OCI-M1 (cell line): Measurements from ENCODE around the gene FOXD1.
A peak's percentile ranks its signal among the peaks of the same experiment; 100 is the strongest.
"Not testable (repeated sequence)": the region's sequence is repeated elsewhere in the genome, so short reads cannot be mapped to it uniquely, and the experiment has no call there.

ENCODE experiments used
- DNase-seq: peaks from one replicate; lab custom pipeline; 2025; lab: John Stamatoyannopoulos, UW

The FOXD1 gene

GRCh38 chr5:73460133-73460532, 11.6 kb upstream of the FOXD1 start:
- no peak for DNase-seq

- DNase-seq: no peak
These were observed 10.8 kb upstream of the FOXD1 start for GRCh38 chr5:73459366-73459765.

- not testable (repeated sequence) for DNase-seq
These were observed 7.9 kb upstream of the FOXD1 start for GRCh38 chr5:73456462-73456861.

GRCh38 chr5:73454379-73455036, 5.9 kb upstream of the FOXD1 start:
- peak; percentile 70 for DNase-seq

GRCh38 chr5:73452215-73452614, 3.6 kb upstream of the FOXD1 start:
- no peak for DNase-seq

- DNase-seq: peak; percentile 25
These were observed 2.9 kb upstream of the FOXD1 start for GRCh38 chr5:73451224-73452130.

GRCh38 chr5:73450672-73451223, 2.2 kb upstream of the FOXD1 start:
- no peak for DNase-seq

- no peak for DNase-seq
These were observed 1.6 kb upstream of the FOXD1 start for GRCh38 chr5:73450137-73450536.

- no peak for DNase-seq
These were observed 781 bp downstream of the FOXD1 start for GRCh38 chr5:73447530-73448462.

- no peak for DNase-seq
These were observed 1.7 kb downstream of the FOXD1 start for GRCh38 chr5:73446631-73447529.

- no peak for DNase-seq
These were observed 2.6 kb downstream of the FOXD1 start for GRCh38 chr5:73445665-73446630.

GRCh38 chr5:73444499-73445438, 3.8 kb downstream of the FOXD1 start:
- no peak for DNase-seq

- DNase-seq: no peak
These were observed 4.6 kb downstream of the FOXD1 start for GRCh38 chr5:73443829-73444498.

GRCh38 chr5:73442996-73443627, 5.5 kb downstream of the FOXD1 start:
- no peak for DNase-seq

- no peak for DNase-seq
These were observed 6.3 kb downstream of the FOXD1 start for GRCh38 chr5:73442231-73442811.

- DNase-seq: no peak
These were observed 7.2 kb downstream of the FOXD1 start for GRCh38 chr5:73441378-73441777.

- no peak for DNase-seq
These were observed 8.3 kb downstream of the FOXD1 start for GRCh38 chr5:73440262-73440661.
